CD4-positive, alpha-beta T cell treated with Interleukin-21 for 1 hour (primary cell): ENCODE measurements around the gene CMTM2.

Source experiments
- DNase-seq: peaks from one replicate; pipeline ENCODE4 v3.0.0-alpha.2; 2020

Gene CMTM2

GRCh38 chr16:66637806-66638205 is 58.5 kb downstream of the CMTM2 start:
- DNase-seq = no peak
